ENCODE results near the gene TCERG1L. TPM values are rescaled to one million over a fixed set of nuclear protein-coding genes. Genes with fewer than 3 reads are reported as not detected.

The TCERG1L gene
- polyA plus RNA-seq, 1 of the 3 experiments (the other 2 are of a cell fraction): not detected

DNA sequence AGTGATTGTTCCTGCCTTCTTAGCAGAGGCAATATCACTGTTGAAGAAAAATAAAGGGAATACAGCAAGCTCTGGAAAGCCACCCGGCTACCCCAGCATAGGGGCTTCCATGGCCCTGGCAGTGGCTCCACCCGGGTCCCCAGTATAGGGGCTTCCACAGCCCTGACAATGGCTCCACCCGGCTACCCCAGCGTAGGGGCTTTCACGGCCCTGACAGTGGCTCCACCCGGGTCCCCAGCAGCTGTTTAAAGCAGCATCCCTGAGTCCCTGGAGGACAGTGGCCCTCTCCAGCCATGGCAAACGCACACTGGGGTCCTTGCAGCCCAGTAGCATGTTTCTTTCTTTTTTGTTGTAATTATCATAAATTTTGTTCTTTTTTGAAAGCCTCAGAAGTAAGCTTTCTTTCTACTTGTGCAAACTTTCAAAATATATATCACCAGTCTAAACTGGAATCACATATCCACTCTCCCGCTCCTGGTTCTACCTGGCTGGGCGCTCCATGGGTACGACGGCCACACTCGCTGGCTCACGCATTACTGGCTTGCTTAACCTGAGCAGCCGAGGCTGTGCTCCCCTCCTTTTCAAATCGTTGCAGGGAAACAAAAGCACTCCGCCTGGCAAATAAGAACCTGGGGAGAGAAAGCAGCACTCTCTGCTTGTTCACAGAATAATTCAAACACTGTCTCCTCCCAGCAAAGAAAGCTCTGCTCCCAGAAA lies 62.1 kb downstream of the TCERG1L start:
- Histone ChIP-seq H2AFZ (ENCODE audit: low read depth) (no peak overlapping the region), H3K27ac (ENCODE audit: low read depth in 2 of 2, low read length in 1 of 2) (no peak overlapping the region), H3K9me3 (no peaks in the 10 kb centered on the region), H3K4me2 (no peak overlapping the region), H3K9me2 (no peaks in the 10 kb centered on the region), H3K4me1 (ENCODE audit: control insufficient read depth in 1 of 2, insufficient read depth in 2 of 2, low read depth in 1 of 2, low read length in 1 of 2) (peaks cover 0 to 10% of the 10 kb centered on the region in 2 experiments; a peak in 1 of 4 replicates), H3K4me3 (ENCODE audit: low read depth in 2 of 2, low read length in 1 of 2) (no peak overlapping the region), H3K79me2 (ENCODE audit: insufficient read depth) (no peaks in the 10 kb centered on the region), H3F3A (replicated peaks; ENCODE audit: insufficient read depth) (no peaks in the 10 kb centered on the region), H3K9ac (no peak overlapping the region), H3K36me3 (replicated peaks in 1 of 2; ENCODE audit: control insufficient read depth in 1 of 2, insufficient read depth in 2 of 2, low read length in 1 of 2) (no peaks in the 10 kb centered on the region), H4K20me1 (ENCODE audit: insufficient read depth) (no peaks in the 10 kb centered on the region), H3K27me3 (ENCODE audit: insufficient read depth) (no peaks in the 10 kb centered on the region)
- no peak for DNase-seq
- CTCF ChIA-PET: no interaction called here
- POLR2A ChIA-PET: no interaction called here
- 49% methylated on average over 12 of the region's 16 CpGs for WGBS (ENCODE audit: low lambda C conversion rate)
- TF ChIP-seq, protein P1, sequence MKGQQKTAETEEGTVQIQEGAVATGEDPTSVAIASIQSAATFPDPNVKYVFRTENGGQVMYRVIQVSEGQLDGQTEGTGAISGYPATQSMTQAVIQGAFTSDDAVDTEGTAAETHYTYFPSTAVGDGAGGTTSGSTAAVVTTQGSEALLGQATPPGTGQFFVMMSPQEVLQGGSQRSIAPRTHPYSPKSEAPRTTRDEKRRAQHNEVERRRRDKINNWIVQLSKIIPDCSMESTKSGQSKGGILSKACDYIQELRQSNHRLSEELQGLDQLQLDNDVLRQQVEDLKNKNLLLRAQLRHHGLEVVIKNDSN (IDR thresholded peaks at IDR 0.05; ENCODE audit: borderline replicate concordance, low read depth): no peak
- no peak for TF ChIP-seq NFIC (IDR thresholded peaks at IDR 0.05; ENCODE audit: borderline replicate concordance)

- WGBS (ENCODE audit: low lambda C conversion rate): 69% methylated on average over 2 of the region's 20 CpGs
- Histone ChIP-seq H3K9me2 (no peaks in the 10 kb centered on the region), H3K79me2 (ENCODE audit: insufficient read depth) (no peaks in the 10 kb centered on the region), H3K9ac (no peak overlapping the region), H3K36me3 (replicated peaks in 1 of 2; ENCODE audit: control insufficient read depth in 1 of 2, insufficient read depth in 2 of 2, low read length in 1 of 2) (no peaks in the 10 kb centered on the region), H3K4me3 (ENCODE audit: low read depth in 2 of 2, low read length in 1 of 2) (no peak overlapping the region), H3K27ac (ENCODE audit: low read depth in 2 of 2, low read length in 1 of 2) (no peak overlapping the region), H3K4me1 (ENCODE audit: control insufficient read depth in 1 of 2, insufficient read depth in 2 of 2, low read depth in 1 of 2, low read length in 1 of 2) (peaks cover 0 to 10% of the 10 kb centered on the region in 2 experiments; a peak in 1 of 4 replicates), H2AFZ (ENCODE audit: low read depth) (no peak overlapping the region), H3K4me2 (no peak overlapping the region), H3K9me3 (no peaks in the 10 kb centered on the region), H4K20me1 (ENCODE audit: insufficient read depth) (no peaks in the 10 kb centered on the region), H3F3A (replicated peaks; ENCODE audit: insufficient read depth) (no peaks in the 10 kb centered on the region), H3K27me3 (ENCODE audit: insufficient read depth) (no peaks in the 10 kb centered on the region)
- no peak for DNase-seq
- no peak for TF ChIP-seq CHD2 (IDR thresholded peaks at IDR 0.05; ENCODE audit: low read length, partially characterized antibody)
- no peak for TF ChIP-seq FOXM1 (IDR thresholded peaks at IDR 0.05; ENCODE audit: low read depth)
- TF ChIP-seq FOSL2 (IDR thresholded peaks at IDR 0.05; ENCODE audit: borderline replicate concordance, low read depth): no peak
- TF ChIP-seq YY1 (IDR thresholded peaks at IDR 0.05; ENCODE audit: low read depth): no peak
- no peak for TF ChIP-seq EZH2phosphoT487 (IDR thresholded peaks at IDR 0.05; ENCODE audit: borderline replicate concordance, low read depth)
- no peak for TF ChIP-seq FOXJ3 (CRISPR knock-in tag; IDR thresholded peaks at IDR 0.05)
- no peak for TF ChIP-seq RAD21 (IDR thresholded peaks at IDR 0.05; ENCODE audit: low read length)
- no peak for TF ChIP-seq SMC3 (IDR thresholded peaks at IDR 0.05; ENCODE audit: low read depth, low read length)
- TF ChIP-seq TEAD4 (IDR thresholded peaks at IDR 0.05; ENCODE audit: borderline replicate concordance, insufficient read depth): no peak
- TF ChIP-seq, protein P1 (IDR thresholded peaks at IDR 0.05; ENCODE audit: borderline replicate concordance, low read depth): no peak
- no peak for TF ChIP-seq MEF2A (IDR thresholded peaks at IDR 0.05; ENCODE audit: borderline replicate concordance, low read depth)
- TF ChIP-seq GATA2 (CRISPR knock-in tag; IDR thresholded peaks at IDR 0.05): no peak
- TF ChIP-seq SIN3A (IDR thresholded peaks at IDR 0.05; ENCODE audit: borderline replicate concordance, low read depth, low read length): no peak
- TF ChIP-seq TCF12 (IDR thresholded peaks at IDR 0.05): no peak
- TF ChIP-seq MAX (IDR thresholded peaks at IDR 0.05; ENCODE audit: low read depth): no peak
- TF ChIP-seq IRF3 (IDR thresholded peaks at IDR 0.05; ENCODE audit: low read depth, low read length): no peak
- ChIA-PET CTCF (interaction anchor here (0.7 kb wide), 1 partner anchor 64 kb away, joined by 3 read pairs; no protein-coding TSS in a partner anchor), POLR2A (no interaction called here)
Observed at GRCh38 chr10:131248376-131249165, 63.0 kb downstream of the TCERG1L start.
